HG02852 (cell line): ENCODE measurements around the gene MINPP1.
"Not testable (repeated sequence)": the region's sequence is repeated elsewhere in the genome, so short reads cannot be mapped to it uniquely, and the experiment has no call there.

Source experiments
- ATAC-seq: cut with Tn5 transposase; IDR thresholded peaks from one replicate; pipeline ENCODE4 v1.9.1; 2021; ENCODE audit warnings: mild to moderate bottlenecking, moderate library complexity; ENCODE audit not compliant: unreplicated experiment

MINPP1 gene

DNA sequence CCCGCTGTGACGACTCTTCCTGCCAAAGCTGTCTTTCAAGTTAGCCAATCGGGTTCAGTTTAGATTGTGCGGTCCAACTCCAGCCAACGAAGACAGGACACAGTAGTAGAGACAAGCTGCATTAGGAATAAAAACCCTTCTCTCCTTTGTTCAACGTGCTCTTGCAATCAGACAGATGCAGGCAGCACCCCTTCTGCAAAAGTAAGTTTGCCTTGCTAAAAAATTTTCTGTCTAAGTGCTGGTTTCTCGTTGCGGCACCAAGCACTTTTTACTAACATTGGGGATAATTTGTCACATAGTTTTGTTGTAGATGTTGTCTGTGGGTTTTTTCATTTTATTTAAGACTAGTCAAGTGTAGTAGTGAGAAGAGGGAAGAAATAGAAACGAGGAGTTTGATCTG is 58.1 kb downstream of the MINPP1 start:
- ATAC-seq, result no peak

GRCh38 chr10:87565010-87565409 is 60.3 kb downstream of the MINPP1 start:
- ATAC-seq, result no peak

GRCh38 chr10:87575851-87576250 is 71.2 kb downstream of the MINPP1 start:
- ATAC-seq, result no peak

GRCh38 chr10:87578160-87578841 is 73.6 kb downstream of the MINPP1 start:
- ATAC-seq, result no peak

DNA sequence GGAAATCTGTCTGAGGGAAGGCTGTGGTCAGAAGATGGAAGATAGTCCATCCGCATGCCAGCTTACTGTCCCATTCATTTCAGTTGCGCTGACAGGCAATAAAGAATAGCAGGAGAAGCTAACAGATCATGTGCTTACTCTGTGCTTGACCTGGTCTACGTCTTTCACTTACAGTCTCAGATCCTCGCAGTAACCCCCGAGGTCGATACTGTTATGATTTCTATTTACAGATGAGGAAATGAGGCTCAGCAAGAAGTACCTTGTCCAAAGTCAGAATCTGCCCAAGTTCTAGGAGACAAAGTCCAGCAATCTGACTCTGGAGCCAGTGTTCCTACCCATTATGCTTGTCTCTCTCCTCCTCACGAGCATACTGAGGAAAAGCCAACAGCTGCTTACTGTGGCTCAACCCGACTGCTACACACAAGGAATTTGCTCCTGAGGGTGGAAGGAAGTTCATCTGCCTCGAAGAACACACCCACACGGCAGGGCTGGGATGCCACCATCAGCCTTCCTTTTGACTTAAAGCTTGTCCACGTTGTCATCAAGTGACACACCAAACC is 74.2 kb downstream of the MINPP1 start:
- no peak for ATAC-seq

DNA sequence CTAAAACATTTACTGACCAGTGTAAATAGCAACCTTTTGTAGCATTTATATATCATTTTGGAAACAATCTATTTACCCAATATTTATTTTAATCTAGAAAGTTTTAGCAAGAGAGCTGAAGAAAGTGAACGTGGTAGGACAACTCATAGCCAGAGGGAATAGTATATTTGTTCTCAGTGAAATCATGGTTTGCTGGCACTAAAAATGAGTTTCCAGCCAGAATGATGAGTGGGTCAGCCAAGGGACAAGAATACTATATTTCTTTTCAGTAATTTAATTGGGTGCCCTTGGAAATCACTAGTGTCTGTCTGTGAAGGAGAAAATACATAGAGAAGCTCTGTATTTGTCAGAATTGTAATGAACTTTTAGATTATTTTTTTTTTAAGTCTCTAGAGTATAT is 74.9 kb downstream of the MINPP1 start:
- ATAC-seq, result no peak

GRCh38 chr10:87580016-87580415 is 75.3 kb downstream of the MINPP1 start:
- no peak for ATAC-seq

GRCh38 chr10:87585565-87586514 is 81.1 kb downstream of the MINPP1 start:
- ATAC-seq, result no peak

- ATAC-seq, result no peak
These were observed 85.0 kb downstream of the MINPP1 start for GRCh38 chr10:87589645-87590051.

DNA sequence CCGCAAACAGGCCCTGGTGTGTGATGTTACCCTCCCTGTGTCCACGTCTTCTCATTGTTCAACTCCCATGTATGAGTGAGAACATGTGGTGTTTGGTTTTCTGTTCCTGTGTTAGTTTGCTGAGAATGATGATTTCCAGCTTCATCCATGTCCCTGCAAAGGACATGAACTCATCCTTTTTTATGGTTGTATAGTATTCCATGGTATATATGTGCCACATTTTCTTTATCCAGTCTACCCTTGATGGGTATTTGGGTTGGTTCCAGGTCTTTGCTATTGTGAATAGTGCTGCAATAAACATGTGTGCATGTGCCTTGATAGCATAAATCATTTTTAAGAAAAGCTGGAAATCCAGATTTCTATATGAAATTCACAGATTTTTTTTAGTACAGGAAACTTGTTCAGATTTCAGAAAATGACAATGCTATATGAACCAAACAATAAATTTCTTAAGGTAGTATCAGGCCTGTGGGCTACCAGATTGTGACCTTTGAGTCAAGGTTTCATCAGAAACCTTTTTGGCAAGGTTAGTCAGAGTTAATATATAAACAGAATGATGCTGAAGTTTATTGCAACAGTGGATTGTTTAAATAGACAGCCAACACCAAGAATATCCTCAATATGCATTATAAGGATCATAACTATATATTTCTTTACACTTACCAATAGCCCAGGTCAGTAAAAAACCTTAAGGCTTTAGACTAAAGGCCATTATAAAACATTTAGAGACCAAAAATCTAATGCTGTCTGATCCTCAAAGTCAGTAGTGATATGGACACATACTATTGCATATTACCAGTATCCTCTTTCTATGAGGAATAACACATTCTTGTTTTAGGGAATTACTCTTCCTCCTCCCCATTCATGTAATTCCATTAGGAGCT is 86.3 kb downstream of the MINPP1 start:
- no peak for ATAC-seq

- ATAC-seq, result no peak
These were observed 86.8 kb downstream of the MINPP1 start for GRCh38 chr10:87591589-87591886.

- ATAC-seq, result not testable (repeated sequence)
These were observed 88.2 kb downstream of the MINPP1 start for GRCh38 chr10:87592920-87593319.

DNA sequence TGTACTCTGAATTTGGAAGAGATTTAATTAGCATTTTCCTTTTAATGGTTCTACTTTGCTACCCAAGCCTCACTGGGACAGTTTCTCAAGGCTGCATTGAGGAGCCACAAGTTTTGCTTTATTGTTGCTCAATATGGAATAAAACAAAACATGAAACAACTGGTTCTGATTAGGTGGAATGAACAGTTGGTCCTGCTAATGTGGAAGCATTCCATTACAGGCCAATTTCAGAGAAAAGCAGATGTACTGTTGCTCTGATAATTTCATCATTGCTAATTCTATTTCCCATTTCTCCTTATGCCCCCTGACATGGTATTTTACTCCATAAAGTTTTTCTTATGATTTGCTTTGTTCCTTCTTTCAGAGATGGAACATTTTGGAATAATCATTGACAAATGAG is 89.0 kb downstream of the MINPP1 start:
- ATAC-seq, result no peak

- no peak for ATAC-seq
These were observed 89.5 kb downstream of the MINPP1 start for GRCh38 chr10:87594181-87594580.

DNA sequence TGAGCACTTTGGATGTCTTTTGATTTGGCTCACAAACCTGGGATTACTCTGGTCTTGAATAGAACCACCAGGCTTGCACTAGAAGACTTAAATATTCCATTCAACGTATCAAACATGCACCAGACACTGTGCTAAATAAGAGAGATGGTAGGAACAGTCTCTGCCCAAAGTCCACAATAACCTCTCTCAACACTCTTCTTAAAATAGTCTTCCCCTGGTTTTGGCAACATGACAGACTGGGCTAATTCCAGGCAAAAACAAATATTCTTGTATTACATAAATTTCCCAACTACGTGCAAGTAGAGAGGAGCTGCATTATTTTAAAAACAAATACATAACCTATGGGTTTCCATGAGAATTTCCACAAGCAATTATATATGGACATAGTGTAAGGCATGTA is 90.2 kb downstream of the MINPP1 start:
- ATAC-seq, result no peak

DNA sequence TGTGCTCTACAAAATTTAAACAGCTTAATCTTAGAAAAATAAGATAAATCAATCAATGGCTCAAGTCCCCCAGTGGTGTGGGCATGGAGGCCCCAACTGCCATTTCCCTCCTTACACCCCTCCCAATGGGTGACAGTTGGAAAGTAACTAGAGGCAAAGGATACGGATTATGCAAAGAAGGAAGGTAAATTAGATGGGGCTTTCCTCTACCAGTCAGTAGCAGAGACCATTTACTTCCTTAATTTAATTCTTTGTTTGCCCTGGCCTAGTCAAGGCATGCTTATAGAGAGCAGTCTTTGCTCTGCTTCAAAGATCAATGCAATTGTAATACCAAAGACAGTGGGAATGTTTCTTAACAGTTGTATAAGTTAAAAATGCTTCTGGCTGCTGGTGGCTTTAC is 91.7 kb downstream of the MINPP1 start:
- peak; percentile 61 for ATAC-seq

- ATAC-seq, result no peak
These were observed 94.0 kb downstream of the MINPP1 start for GRCh38 chr10:87598700-87599099.

DNA sequence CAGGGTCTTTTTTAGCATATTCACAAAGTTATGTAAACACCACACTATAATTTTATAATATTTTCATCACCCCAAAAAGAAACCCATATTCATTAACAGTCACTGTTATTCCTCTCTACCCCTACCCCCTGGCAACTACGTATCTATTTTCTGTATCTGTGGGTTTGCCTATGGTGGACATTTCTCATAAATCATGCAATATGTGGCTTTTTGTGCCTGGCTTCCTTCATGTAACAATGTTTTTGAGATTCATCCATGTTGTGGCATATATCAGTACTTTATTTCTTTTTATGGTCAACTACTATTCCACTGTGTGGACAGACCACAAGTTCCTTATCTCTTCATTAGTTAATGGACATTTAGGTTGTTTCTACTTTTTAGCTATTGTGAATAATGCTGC is 95.9 kb downstream of the MINPP1 start:
- no peak for ATAC-seq
